Omental fat pad (tissue), 4 donors: ENCODE data around the gene FGD3. TPM values are rescaled to one million over a fixed set of nuclear protein-coding genes. Genes with fewer than 3 reads are reported as not detected.

Experiments used
- ATAC-seq: fragments of 150-250 bp; one replicate; pipeline ENCODE4 v1.9.1; 2016; ENCODE audit warnings: mild to moderate bottlenecking, moderate library complexity; ENCODE audit not compliant: low FRiP score
- DNase-seq: peaks from one replicate; pipeline ENCODE4 v3.0.0-alpha.2; 2019; ENCODE audit warnings: low spot score
- CTCF ChIP-seq, 3 donors: fragments of 450-650 bp; IDR thresholded peaks; one replicate each; pipeline ENCODE4 v1.5.1; 2016 to 2017; ENCODE audit warnings: antibody characterized with exemption in 3 of 3, mild to moderate bottlenecking in 3 of 3, moderate library complexity in 2 of 3
- total RNA-seq, 4 donors: library from RNA; depleted of rRNA; stranded (reverse); fragments of >200 nt; gene quantifications; one replicate each; pipeline ENCODE4 v1.1.0, GENCODE V29; 2016

Gene FGD3
- total RNA-seq, 4 donors from 2014 or later: 5.4 to 26.5 (median 8.9) TPM

GRCh38 chr9:93031629-93032430, 84.5 kb downstream of the FGD3 start:
- DNase-seq (no peak), ATAC-seq (no peak)
- TF ChIP-seq CTCF (IDR thresholded peaks at IDR 0.05): no peak

GRCh38 chr9:93032545-93032944, 85.2 kb downstream of the FGD3 start:
- DNase-seq: no peak
- no peak for TF ChIP-seq CTCF (IDR thresholded peaks at IDR 0.05)
- no peak for ATAC-seq

- ATAC-seq: no peak
Observed at GRCh38 chr9:93033531-93033930, 86.2 kb downstream of the FGD3 start.

GRCh38 chr9:93035106-93035660, 87.9 kb downstream of the FGD3 start:
- ATAC-seq: no peak
- DNase-seq: no peak
- TF ChIP-seq CTCF (IDR thresholded peaks at IDR 0.05): no peak

More at GRCh38 chr9:93033531-93033930, 86.2 kb downstream of the FGD3 start:
- no peak for DNase-seq
- no peak for TF ChIP-seq CTCF (IDR thresholded peaks at IDR 0.05)

- no peak for TF ChIP-seq CTCF (IDR thresholded peaks at IDR 0.05)
- ATAC-seq (no peak), DNase-seq (no peak)
Observed at GRCh38 chr9:93035821-93036351, 88.6 kb downstream of the FGD3 start.

GRCh38 chr9:93036887-93037475, 89.7 kb downstream of the FGD3 start:
- DNase-seq: no peak
- TF ChIP-seq CTCF (IDR thresholded peaks at IDR 0.05): no peak
- no peak for ATAC-seq
